ENCODE data around the gene ADGRV1. TPM values are rescaled to one million over a fixed set of nuclear protein-coding genes. Genes with fewer than 3 reads are reported as not detected.

Gene ADGRV1
- total RNA-seq, 1 donor from 2014 or later = 10.0 TPM

DNA sequence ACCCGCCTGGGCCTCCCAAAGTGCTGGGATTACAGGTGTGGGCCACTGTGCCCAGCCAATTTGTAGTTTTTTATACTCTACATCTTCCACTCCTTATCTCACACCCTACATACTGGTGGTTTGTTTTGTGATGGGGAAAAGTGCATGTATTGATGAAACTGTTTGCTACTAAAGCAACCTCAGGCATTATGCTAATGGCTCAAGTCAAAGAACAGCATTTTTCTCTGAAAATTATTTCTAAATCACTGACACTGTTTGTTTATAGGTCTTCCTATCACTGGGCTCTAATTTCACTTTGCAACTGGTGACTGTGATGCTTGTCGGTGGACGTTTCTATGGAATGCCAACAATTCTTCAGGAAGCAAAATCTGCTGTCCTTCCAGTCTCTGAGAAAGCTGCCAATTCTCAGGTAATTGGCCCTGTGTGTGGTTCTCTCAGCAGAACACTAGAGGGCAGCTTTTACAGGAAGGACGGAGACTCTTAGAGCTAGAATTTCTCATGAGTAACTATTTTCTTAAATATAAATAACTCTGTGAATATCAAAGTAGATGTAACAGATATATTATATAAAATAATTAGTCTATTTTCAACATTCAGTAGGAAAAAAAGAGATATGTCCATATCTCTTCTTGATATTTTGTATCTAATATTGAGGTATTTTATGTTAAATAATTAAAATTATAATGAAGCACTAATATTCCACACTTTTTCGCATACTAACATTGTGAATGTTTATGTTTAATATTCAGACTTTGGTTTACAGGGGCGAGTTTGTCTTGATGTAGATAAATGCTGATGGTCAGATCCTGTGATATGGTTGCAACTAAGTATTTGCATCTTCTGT lies 244.1 kb downstream of the ADGRV1 start:
- no peaks in the 10 kb centered on the region for H3K9me3 ChIP-seq (ENCODE audit: insufficient read depth, low read depth, low read length)
- H3K4me2 ChIP-seq (ENCODE audit: low read length) = no peak overlapping the region
- Mint-ChIP-seq H3K36me3 (ENCODE audit: low read depth, unreplicated experiment) (no peaks in the 10 kb centered on the region), H3K4me1 (ENCODE audit: low read depth, unreplicated experiment) (peaks cover 2% of the 10 kb centered on the region), H3K4me3 (ENCODE audit: unreplicated experiment) (no peak overlapping the region), H3K27ac (ENCODE audit: unreplicated experiment) (no peak overlapping the region), H3K27me3 (ENCODE audit: low read depth, unreplicated experiment) (no peaks in the 10 kb centered on the region), H3K9me3 (ENCODE audit: unreplicated experiment) (peaks cover 11% of the 10 kb centered on the region)
- no peak overlapping the region for H3K9ac ChIP-seq (ENCODE audit: low read length)
- FAIRE-seq (no peak), DNase-seq (ENCODE audit: low read depth) (peak; percentile 12)
- no peak overlapping the region for H3K4me3 ChIP-seq (ENCODE audit: insufficient read depth, low read depth, low read length)
- no peak overlapping the region for H2AFZ ChIP-seq (ENCODE audit: low read depth, low read length)
- H3K79me2 ChIP-seq (ENCODE audit: insufficient read depth, low read length) = no peaks in the 10 kb centered on the region
- H3K36me3 ChIP-seq (ENCODE audit: insufficient read depth, low read length) = no peaks in the 10 kb centered on the region
- no peaks in the 10 kb centered on the region for H3K4me1 ChIP-seq (ENCODE audit: insufficient read depth, low read length)
- H4K20me1 ChIP-seq (ENCODE audit: insufficient read depth, low read length) = no peaks in the 10 kb centered on the region
- TF ChIP-seq EZH2 (IDR thresholded peaks at IDR 0.05; ENCODE audit: insufficient read depth, low read length) = no peak
- TF ChIP-seq, protein P1, sequence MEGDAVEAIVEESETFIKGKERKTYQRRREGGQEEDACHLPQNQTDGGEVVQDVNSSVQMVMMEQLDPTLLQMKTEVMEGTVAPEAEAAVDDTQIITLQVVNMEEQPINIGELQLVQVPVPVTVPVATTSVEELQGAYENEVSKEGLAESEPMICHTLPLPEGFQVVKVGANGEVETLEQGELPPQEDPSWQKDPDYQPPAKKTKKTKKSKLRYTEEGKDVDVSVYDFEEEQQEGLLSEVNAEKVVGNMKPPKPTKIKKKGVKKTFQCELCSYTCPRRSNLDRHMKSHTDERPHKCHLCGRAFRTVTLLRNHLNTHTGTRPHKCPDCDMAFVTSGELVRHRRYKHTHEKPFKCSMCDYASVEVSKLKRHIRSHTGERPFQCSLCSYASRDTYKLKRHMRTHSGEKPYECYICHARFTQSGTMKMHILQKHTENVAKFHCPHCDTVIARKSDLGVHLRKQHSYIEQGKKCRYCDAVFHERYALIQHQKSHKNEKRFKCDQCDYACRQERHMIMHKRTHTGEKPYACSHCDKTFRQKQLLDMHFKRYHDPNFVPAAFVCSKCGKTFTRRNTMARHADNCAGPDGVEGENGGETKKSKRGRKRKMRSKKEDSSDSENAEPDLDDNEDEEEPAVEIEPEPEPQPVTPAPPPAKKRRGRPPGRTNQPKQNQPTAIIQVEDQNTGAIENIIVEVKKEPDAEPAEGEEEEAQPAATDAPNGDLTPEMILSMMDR (IDR thresholded peaks at IDR 0.05; ENCODE audit: insufficient read depth, low read depth, low read length) = peak; percentile 88
- H3K27me3 ChIP-seq (ENCODE audit: insufficient read depth, low read length) = no peaks in the 10 kb centered on the region
- H3K27ac ChIP-seq (ENCODE audit: low read depth, low read length) = no peak overlapping the region

DNA sequence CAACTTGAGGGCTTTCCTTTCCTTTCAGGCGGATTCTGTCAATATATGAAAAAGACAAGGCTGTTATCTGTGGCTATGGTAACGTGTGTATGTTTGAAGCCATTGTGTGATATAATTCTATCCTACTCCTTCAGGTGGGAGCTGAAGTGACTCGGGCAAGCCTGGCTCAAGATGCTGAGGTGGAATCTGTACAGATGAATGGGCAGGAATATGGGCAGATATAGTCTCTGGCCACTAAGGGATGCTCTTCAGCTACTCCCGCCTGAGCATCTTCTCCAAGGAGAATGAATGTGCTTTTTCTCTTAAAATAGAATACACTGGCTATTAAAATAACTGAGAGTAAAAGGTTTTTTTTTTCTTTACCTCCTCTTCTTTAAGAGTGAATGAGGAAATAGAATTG lies 244.8 kb downstream of the ADGRV1 start:
- no peak overlapping the region for H2AFZ ChIP-seq (ENCODE audit: low read depth, low read length)
- H3K4me2 ChIP-seq (ENCODE audit: low read length) = no peak overlapping the region
- no peaks in the 10 kb centered on the region for H3K4me1 ChIP-seq (ENCODE audit: insufficient read depth, low read length)
- Mint-ChIP-seq H3K4me1 (ENCODE audit: low read depth, unreplicated experiment) (peaks cover 2% of the 10 kb centered on the region), H3K4me3 (ENCODE audit: unreplicated experiment) (no peak overlapping the region), H3K9me3 (ENCODE audit: unreplicated experiment) (peaks cover 8% of the 10 kb centered on the region), H3K36me3 (ENCODE audit: low read depth, unreplicated experiment) (no peaks in the 10 kb centered on the region), H3K27ac (ENCODE audit: unreplicated experiment) (no peak overlapping the region), H3K27me3 (ENCODE audit: low read depth, unreplicated experiment) (no peaks in the 10 kb centered on the region)
- no peak for DNase-seq (ENCODE audit: low read depth)
- no peak overlapping the region for H3K9ac ChIP-seq (ENCODE audit: low read length)
- no peak for FAIRE-seq
- no peak overlapping the region for H3K27ac ChIP-seq (ENCODE audit: low read depth, low read length)
- no peak overlapping the region for H3K4me3 ChIP-seq (ENCODE audit: insufficient read depth, low read depth, low read length)
- no peaks in the 10 kb centered on the region for H3K9me3 ChIP-seq (ENCODE audit: insufficient read depth, low read depth, low read length)
- H4K20me1 ChIP-seq (ENCODE audit: insufficient read depth, low read length) = no peaks in the 10 kb centered on the region
- no peak for TF ChIP-seq EZH2 (IDR thresholded peaks at IDR 0.05; ENCODE audit: insufficient read depth, low read length)
- TF ChIP-seq, protein P1 (IDR thresholded peaks at IDR 0.05; ENCODE audit: insufficient read depth, low read depth, low read length) = no peak
- H3K36me3 ChIP-seq (ENCODE audit: insufficient read depth, low read length) = no peaks in the 10 kb centered on the region
- no peaks in the 10 kb centered on the region for H3K27me3 ChIP-seq (ENCODE audit: insufficient read depth, low read length)
- no peaks in the 10 kb centered on the region for H3K79me2 ChIP-seq (ENCODE audit: insufficient read depth, low read length)

DNA sequence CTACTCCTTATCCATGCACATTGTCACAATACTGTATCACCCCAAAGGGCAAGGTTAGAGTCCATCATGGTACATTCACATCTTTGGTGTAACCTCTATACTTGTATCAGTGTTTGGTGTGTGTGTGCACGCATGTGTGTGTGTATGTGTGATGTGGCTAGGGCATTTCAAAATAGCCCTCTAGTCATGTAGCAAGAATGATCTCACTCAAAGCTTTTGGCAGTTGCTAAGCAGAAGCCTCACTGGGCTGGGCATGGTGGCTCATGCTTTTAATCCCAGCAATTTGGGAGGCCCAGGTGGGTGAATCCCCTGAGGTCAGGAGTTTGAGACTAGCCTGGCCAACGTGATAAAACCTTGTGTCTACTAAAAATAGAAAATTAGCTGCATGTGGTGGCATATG lies 245.3 kb downstream of the ADGRV1 start:
- Histone ChIP-seq H3K4me2 (ENCODE audit: low read length) (no peak overlapping the region), H3K27ac (ENCODE audit: low read depth, low read length) (no peak overlapping the region), H2AFZ (ENCODE audit: low read depth, low read length) (no peak overlapping the region), H3K4me1 (ENCODE audit: insufficient read depth, low read length) (no peaks in the 10 kb centered on the region), H3K79me2 (ENCODE audit: insufficient read depth, low read length) (no peaks in the 10 kb centered on the region), H3K4me3 (ENCODE audit: insufficient read depth, low read depth, low read length) (no peak overlapping the region), H3K9ac (ENCODE audit: low read length) (no peak overlapping the region), H3K36me3 (ENCODE audit: insufficient read depth, low read length) (no peaks in the 10 kb centered on the region), H3K27me3 (ENCODE audit: insufficient read depth, low read length) (no peaks in the 10 kb centered on the region), H3K9me3 (ENCODE audit: insufficient read depth, low read depth, low read length) (no peaks in the 10 kb centered on the region), H4K20me1 (ENCODE audit: insufficient read depth, low read length) (no peaks in the 10 kb centered on the region)
- Mint-ChIP-seq H3K27ac (ENCODE audit: unreplicated experiment) (no peak overlapping the region), H3K4me1 (ENCODE audit: low read depth, unreplicated experiment) (peaks cover 2% of the 10 kb centered on the region), H3K27me3 (ENCODE audit: low read depth, unreplicated experiment) (no peaks in the 10 kb centered on the region), H3K4me3 (ENCODE audit: unreplicated experiment) (no peak overlapping the region), H3K9me3 (ENCODE audit: unreplicated experiment) (peaks cover 8% of the 10 kb centered on the region), H3K36me3 (ENCODE audit: low read depth, unreplicated experiment) (no peaks in the 10 kb centered on the region)
- no peak for FAIRE-seq
- DNase-seq (ENCODE audit: low read depth) = no peak
- TF ChIP-seq, protein P1 (IDR thresholded peaks at IDR 0.05; ENCODE audit: insufficient read depth, low read depth, low read length) = no peak
- no peak for TF ChIP-seq EZH2 (IDR thresholded peaks at IDR 0.05; ENCODE audit: insufficient read depth, low read length)
